ENCODE results near the gene POLD4.

GRCh38 chr11:67369801-67370284 lies 16.5 kb upstream of the POLD4 start:
- no peak for TF ChIP-seq CTCF (conservative IDR thresholded peaks at IDR 0.05)
- no peak for TF ChIP-seq ZFX (IDR thresholded peaks at IDR 0.05)

Data from C4-2B (cell line).